ENCODE data around the gene TCF25. TPM values are rescaled to one million over a fixed set of nuclear protein-coding genes. Genes with fewer than 3 reads are reported as not detected.
"Not testable (repeated sequence)": the region's sequence is repeated elsewhere in the genome, so short reads cannot be mapped to it uniquely, and the experiment has no call there.

The TCF25 gene
- 100 to 1,000 TPM in 1 of 4 donors, 10 to 100 TPM in 3; 68.9 to 110 (median 85.7) TPM for total RNA-seq

- Histone ChIP-seq H3K27ac (peak within 1 kb of the TSS; percentile 99 to 100 (median 100)), H3K36me3 (peaks cover 0 to 13% of the 10 kb centered on the region in 2 donors), H3K4me3 (peak within 1 kb of the TSS; percentile 94 to 99 (median 96)), H3K27me3 (no peaks in the 10 kb centered on the region), H3K9me3 (no peaks in the 10 kb centered on the region), H3K4me1 (peaks cover 10 to 14% of the 10 kb centered on the region in 2 donors)
- ATAC-seq (peak; percentile 84 to 87), DNase-seq (peak; percentile 68 to 70)
- no peak for TF ChIP-seq CTCF (IDR thresholded peaks at IDR 0.05 in 4 of 5, conservative IDR thresholded peaks at IDR 0.05 in 1 of 5)
- TF ChIP-seq POLR2A (IDR thresholded peaks at IDR 0.05), result peak; percentile 82 to 84
- in situ Hi-C loops (cut with MboI; ENCODE audit: low sequenced_read_pairs in 4 of 4) (loop anchor here in 1 of 4 donors (10.0 kb wide), 1 partner anchor 169 kb away; the partner anchor contains the start of gene SPATA2L), intact Hi-C loops (cut with DNase I; ENCODE audit: low total_unique reads) (loop anchor here (1.0 to 5.0 kb wide), 3 partner anchors 149 to 173 kb away; partner anchors contain the start of genes VPS9D1 and ZNF276)
These were observed at the start of gene TCF25 for GRCh38 chr16:89873109-89873971. TSS of gene TCF25 (plus strand) at chr16:89873592. CDS start at chr16:89873668, 76 bp downstream.

- H3K4me3 ChIP-seq; H3K36me3 ChIP-seq; intact Hi-C loops (cut with DNase I; ENCODE audit: low total_unique reads); H3K4me1 ChIP-seq; H3K27ac ChIP-seq; H3K27me3 ChIP-seq; DNase-seq; H3K9me3 ChIP-seq; ATAC-seq: not testable (repeated sequence)
- in situ Hi-C loops (cut with MboI; ENCODE audit: low sequenced_read_pairs in 4 of 4), result loop anchor here in 1 of 4 donors (5.0 kb wide), 1 partner anchor 44 kb away; no protein-coding TSS in a partner anchor
These were observed 49.6 kb upstream of the TCF25 start for GRCh38 chr16:89823824-89824148.

- Histone ChIP-seq H3K9me3 (no peaks in the 10 kb centered on the region), H3K4me1 (peaks cover 0 to 4% of the 10 kb centered on the region in 2 donors), H3K4me3 (no peak overlapping the region), H3K36me3 (no peaks in the 10 kb centered on the region), H3K27ac (no peak overlapping the region), H3K27me3 (peaks cover under 1 to 9% (median 8%) of the 10 kb centered on the region in 3 donors)
- in situ Hi-C loops (cut with MboI; ENCODE audit: low sequenced_read_pairs in 4 of 4), result no loop called here
- no peak for TF ChIP-seq POLR2A (IDR thresholded peaks at IDR 0.05)
- no peak for TF ChIP-seq CTCF (IDR thresholded peaks at IDR 0.05 in 4 of 5, conservative IDR thresholded peaks at IDR 0.05 in 1 of 5)
- intact Hi-C loops (cut with DNase I; ENCODE audit: low total_unique reads), result no loop called here
- ATAC-seq (no peak), DNase-seq (no peak)
These were observed 46.6 kb upstream of the TCF25 start for GRCh38 chr16:89826531-89827382.

- in situ Hi-C loops (cut with MboI; ENCODE audit: low sequenced_read_pairs in 4 of 4) (no loop called here), intact Hi-C loops (cut with DNase I; ENCODE audit: low total_unique reads) (no loop called here)
- TF ChIP-seq CTCF (IDR thresholded peaks at IDR 0.05 in 4 of 5, conservative IDR thresholded peaks at IDR 0.05 in 1 of 5) (no peak), POLR2A (IDR thresholded peaks at IDR 0.05) (no peak)
- ATAC-seq (no peak), DNase-seq (no peak)
- Histone ChIP-seq H3K27ac (peak overlapping the region in 1 of 4 donors; percentile 25), H3K4me1 (peaks cover 0 to 4% of the 10 kb centered on the region in 2 donors), H3K9me3 (no peaks in the 10 kb centered on the region), H3K27me3 (peaks cover 4 to 12% (median 9%) of the 10 kb centered on the region in 3 donors), H3K4me3 (peak overlapping the region in 3 of 4 donors; percentile 22 to 53 (median 47)), H3K36me3 (no peaks in the 10 kb centered on the region)
These were observed 45.8 kb upstream of the TCF25 start for GRCh38 chr16:89827383-89828198.

All from gastrocnemius medialis (tissue), 4 donors.